ENCODE results near the gene MAL.

MAL gene

DNA sequence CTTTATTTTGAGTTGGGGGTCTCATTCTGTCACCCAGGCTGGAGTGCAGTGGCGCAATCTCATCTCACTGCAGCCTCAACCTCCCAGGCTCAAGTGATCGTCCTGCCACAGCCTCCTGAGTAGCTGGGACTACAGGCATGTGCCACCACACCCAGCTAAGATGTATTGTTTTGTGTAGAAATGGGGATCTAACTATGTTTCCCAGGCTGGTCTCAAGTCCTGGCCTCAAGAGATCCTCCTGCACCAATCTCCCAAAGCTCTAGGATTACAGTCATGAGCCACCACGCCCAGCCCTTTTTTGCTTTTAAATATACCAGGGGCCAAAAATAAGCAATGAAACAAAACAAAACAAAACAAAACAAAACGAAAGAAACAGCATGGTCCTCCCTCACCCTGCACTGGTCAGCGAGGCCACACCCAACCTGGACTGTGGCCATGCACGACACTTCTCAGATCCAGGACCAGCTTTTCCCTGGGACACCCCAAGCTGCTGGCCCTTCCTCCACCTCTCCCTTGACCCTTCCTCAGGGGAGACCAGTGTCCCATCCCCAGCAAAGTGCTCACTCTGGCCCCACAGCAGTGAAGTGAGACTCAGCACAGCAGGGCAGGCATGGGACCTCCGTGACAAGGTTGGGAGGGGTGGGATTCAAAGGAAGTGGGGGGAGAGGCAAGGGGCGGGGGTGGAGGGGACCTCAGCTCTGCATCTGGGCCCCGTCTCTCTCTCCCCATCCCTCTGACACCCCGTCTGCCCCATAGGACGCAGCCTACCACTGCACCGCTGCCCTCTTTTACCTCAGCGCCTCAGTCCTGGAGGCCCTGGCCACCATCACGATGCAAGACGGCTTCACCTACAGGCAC lies 23.5 kb downstream of the MAL start:
- DNase-seq (ENCODE audit: low read depth in 3 of 3) = no peak

DNA sequence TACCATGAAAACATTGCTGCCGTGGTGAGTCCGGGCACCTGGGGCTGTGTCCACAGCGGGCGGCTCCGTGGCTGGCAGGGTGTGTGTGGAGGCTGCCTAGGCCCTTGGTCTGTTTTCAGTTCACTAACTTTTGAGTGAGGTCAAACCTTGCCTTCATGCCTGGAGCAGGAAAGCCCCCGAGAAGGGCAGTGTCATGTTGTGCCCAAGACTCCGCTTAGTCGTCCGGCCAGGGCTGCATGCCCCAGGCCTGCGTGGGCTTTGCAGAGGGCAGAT lies 24.1 kb downstream of the MAL start:
- DNase-seq (ENCODE audit: low read depth in 3 of 3) = no peak

DNA sequence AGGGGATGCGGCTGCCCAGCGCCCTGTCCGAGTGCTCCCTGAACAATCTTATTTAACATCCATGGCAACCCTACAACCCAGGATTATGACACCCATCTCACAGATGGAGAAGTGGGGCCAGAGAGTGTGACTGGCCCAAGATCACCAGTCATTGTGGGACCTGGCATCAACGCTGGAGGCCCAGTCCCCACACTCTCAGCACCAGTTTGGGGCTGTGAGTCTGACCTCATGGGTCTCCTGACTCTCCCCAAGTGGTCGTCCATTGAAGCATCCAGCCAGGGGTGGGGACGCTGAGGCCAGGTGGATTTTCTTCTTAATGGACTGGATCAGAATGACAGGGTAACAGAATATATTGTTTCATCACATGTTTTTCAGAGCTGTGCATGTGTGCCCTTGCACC lies 24.5 kb downstream of the MAL start:
- no peak for DNase-seq (ENCODE audit: low read depth in 3 of 3)

DNA sequence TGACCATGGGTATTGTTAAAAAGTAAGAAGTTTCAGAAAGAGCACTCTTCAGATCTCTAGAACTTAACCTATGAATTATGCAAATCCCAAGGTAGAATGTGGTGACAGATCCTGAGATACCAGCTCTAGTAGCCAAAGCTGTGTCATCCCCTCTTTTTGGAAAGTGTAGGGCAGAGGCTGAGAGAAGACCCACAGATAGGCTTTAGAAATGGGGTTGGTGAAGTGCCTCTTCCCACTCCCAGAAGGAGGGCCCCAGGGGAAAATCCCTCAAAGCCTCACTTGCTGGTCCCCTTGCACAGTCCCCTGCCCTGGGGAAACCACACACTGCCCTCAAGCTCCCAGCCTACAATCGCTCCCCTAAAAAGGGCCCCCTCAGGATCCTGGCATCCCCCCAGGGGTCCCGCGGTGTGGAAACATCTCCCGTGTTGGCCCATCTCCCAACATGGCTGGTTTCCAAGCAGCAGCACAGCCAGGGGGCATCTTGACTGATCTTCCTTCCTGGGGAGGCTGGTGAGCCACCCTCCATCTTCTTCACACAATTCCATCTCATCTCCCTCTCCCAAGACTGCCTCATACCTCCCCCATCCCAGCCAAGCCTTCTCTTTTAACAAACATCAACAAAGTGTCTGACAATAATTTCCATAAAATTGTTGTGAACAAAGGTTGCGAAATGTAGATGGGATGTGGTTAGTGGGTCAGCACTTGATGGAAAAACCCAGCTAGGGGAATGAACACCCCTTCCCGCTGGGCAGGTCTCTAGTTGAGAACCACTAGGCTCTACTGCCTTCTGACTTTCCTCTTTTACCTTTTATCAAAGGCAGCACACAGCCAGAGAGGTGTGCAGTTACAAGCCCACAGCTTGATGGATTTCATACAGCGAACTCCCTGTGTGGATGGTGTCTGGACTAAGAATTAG lies 25.1 kb downstream of the MAL start:
- no peak for DNase-seq (ENCODE audit: low read depth in 3 of 3)

DNA sequence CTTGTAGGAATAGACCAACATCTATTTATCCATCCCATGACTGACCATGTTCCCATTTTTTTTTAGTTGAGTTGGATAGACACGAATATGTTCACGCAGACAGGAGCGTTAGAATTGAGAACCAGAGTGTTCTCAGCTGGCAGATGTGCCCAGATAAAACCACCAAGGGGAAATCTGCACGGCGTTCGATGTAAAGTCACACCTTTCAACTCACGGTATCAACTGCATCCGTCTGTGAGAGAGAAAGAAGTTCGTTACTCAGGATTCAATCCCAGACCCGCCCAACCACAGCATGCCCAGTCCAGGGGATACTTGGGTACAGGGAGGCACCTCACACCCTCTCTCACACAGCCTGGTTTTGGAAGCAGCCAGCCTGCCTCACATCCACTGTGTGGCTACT lies 26.1 kb downstream of the MAL start:
- DNase-seq (ENCODE audit: low read depth in 3 of 3) = no peak

DNA sequence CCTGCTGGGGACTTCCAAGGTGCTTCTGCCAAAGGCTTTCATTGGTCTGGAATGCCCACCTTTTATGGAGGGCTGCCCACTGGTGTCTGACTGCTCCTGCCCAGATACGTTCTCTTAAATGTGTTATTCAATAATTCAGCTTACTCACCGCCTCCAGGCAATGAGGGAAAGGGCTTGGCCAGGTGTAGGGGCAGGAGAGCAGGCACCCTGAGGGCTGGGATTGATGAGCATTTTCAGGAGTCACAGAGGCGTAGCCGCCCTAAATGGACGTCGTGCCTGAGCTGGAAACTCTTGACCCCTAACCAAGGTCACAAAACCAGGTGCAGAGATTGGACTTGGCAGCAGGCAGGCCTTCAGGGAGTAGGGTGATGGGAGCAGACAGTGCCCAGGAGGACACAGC lies 26.8 kb downstream of the MAL start:
- no peak for DNase-seq (ENCODE audit: low read depth in 3 of 3)

DNA sequence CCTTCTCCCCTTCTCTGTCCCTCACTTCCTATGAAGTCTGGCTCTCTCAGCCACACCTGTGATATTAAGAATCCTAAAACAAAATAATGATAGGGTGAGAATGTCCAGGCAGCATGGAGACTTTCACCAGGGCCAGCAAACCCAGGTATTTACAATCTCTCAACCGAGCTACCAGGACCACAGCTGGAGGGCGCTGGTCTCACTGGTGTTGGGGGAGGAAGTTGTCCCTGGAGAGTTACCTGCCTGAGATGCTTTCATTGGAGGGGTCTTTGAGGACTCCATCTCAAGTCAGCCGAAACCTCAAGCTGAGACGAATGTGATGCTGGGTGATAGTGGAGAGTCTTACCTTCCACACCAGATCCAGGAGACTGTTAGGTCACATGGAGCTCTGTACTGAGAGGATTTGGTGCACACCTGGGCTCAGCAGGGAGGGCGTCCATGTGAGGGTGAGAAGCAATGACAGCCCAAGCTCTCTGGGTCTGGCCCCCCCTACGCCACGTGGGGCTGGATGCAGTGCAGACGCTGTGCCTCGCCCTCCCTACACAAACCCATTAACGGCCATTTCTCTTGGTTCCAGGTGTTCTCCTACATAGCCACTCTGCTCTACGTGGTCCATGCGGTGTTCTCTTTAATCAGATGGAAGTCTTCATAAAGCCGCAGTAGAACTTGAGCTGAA lies 27.4 kb downstream of the MAL start:
- no peak for DNase-seq (ENCODE audit: low read depth in 3 of 3)

DNA sequence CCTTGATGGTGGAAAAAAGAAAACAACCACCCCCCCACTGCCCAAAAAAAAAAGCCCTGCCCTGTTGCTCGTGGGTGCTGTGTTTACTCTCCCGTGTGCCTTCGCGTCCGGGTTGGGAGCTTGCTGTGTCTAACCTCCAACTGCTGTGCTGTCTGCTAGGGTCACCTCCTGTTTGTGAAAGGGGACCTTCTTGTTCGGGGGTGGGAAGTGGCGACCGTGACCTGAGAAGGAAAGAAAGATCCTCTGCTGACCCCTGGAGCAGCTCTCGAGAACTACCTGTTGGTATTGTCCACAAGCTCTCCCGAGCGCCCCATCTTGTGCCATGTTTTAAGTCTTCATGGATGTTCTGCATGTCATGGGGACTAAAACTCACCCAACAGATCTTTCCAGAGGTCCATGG lies 28.0 kb downstream of the MAL start:
- no peak for DNase-seq (ENCODE audit: low read depth in 3 of 3)

DNA sequence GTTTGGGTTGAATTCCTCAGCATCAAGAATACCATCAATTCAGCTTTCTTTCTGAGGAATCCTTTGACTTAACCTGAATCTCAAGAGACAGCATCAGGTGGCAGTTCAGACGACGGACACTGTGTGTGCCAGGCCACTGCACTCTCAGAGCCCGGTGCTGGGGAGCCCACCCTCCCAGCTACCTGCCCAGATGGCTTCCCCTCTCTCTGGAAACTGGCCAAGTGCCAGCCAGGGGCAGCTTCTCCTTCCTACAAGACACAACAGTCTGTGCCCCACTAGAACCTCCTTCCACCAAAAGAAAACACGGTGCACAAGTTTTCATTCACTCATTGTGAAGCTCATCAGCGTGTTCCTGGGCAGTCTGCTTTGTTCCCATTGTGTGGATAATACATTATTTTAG lies 28.5 kb downstream of the MAL start:
- DNase-seq (ENCODE audit: low read depth in 3 of 3) = no peak

DNA sequence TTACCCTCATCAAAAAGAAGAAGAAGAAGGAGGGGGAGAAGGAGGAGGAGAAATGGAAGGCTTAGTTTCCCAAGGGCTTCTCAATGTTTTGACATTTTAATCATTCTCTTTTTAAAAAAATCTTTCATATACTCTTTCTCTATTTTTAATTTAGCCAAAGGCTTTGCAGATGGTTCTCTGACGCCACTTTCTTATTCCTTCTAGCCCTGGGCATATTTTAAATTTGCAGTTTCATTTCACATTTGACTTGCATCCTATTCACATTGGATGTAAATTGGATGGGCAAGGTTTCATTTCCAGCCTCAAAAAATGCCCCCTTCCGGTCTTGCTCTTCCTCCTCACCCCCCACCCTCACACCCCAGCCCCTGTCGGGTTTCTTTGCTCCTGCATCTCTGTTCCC lies 29.8 kb downstream of the MAL start:
- no peak for DNase-seq (ENCODE audit: low read depth in 3 of 3)

DNA sequence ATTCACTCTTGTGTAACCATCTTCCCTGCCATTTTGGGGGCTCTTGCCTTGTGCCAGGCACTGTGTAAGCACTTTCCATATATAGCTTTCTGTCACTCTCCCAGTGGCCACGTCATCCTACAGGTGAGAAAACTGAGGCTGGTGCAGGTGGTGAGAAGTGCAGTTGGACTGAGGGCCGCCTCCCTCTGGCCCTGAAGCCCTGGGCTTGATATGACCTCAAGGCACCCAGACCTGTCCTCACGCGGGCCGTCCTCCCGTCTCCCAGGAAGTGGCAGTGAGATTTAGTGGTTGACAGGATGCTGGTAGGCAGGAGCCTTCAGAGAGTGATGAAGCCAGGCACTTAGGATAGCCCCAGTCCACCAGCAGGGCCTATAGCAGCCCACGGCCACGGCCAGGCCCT lies 30.5 kb downstream of the MAL start:
- no peak for DNase-seq (ENCODE audit: low read depth in 3 of 3)

DNA sequence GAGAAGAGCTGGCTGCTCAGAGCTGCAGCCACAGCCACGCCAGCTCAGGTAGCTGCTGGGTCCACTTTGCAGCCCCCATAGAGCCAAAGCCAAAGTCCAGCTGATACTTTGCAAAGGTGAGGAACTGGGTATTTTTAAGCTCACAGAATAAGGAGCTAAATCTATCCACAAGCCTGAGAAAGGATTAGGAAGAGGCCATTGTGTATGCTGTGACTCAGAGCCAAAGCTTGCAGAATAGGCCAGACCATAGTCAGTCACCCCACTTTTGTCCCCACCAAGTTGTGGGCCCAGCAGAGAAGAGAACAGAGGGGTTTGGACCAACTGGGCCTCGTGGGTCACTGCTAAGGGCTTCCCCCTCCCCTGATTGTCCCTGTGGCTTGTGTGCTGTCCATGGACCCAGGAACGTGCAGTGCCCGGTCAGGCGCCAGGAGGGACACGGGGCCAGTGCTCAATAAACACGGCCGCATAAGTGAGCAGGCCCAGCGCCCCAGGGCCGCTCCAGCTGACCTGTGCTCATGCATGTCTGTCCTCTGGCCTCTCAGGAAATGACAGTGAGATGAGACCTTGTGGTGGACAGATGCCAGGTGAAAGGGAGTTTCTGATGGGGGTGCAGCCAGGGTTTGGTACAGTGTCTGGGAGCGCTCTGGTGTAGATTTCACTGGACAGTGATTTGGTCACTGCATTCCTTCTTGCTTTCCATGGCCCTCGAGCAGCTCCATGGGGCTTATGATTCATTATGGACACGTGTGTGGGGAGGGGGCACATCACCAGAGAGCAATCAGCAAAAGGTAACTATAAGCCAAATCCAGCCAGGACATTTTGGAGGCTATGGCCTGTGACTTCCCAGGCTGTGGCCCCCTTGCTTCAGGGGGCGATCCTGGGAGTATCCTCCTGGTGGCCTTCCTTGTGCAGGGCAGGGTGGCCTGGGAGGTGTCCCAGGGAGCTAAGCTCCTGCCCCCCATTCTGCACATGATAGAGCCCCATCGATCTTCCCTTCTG lies 31.3 kb downstream of the MAL start:
- no peak for DNase-seq (ENCODE audit: low read depth in 3 of 3)

DNA sequence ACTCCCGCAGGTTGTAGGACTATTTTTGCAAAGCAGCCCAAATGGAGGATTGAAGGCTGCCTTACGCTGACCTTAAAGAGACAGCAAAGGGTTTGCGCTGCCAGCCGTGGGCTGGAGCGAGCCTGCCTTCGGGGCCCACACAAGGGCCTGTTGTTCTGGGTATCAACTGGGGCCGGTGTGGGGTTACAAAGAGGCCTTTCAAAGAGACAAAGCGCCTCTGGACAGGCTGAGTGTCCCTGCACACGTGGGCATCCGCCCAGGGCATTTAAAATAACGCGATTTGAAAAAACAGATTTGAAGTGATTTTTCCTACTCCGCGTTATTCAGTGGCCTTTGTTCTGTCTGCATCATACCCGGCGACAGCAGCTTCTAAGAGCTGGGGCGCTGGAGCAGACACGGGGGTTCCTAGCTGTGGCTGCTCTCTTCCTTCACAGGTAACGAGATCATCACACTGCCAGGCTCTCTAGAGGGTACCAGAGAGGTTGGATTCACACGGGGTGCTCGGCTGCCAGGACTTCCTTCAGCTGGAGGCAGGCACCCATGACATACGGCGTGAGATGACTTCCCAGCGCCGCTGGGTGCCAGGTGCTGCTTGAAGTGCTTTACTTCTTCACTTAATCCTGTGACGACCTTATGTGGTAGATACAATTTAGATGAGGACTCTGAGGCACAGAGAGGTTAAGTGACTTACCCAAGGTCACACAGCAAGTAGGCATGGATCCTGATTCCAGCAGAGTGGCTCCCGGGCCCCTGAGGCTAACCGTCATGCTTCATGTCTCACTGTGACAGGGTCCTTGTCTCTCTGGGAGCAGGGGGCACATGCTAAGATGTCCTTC lies 32.2 kb downstream of the MAL start:
- DNase-seq (ENCODE audit: low read depth in 3 of 3) = no peak

DNA sequence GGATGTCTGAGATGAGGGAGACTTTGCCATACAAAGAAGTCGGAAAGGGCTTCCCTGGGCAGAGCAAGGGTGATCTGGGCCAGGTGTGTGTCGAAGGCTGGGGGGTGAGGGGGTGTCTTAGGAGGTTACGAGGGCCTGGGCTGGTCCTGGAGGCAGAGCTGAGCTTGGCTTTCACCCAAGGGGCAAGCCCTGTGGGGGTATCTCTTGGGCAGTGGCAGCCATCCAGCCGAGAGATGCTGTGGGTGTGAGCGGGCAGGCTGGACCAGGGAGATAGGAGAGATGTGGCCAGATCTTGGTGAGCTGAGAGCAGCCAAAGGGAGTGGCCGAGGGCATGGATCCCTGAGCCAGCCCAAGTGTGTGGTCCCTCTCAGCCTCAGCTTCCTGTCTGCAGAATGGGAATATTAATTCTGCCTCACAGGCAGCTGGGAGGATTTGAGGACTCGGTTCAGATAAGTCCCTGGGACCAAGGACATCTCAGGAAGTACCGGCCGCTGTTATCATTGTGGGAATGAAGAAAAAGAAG lies 33.0 kb downstream of the MAL start:
- no peak for DNase-seq (ENCODE audit: low read depth in 3 of 3)

DNA sequence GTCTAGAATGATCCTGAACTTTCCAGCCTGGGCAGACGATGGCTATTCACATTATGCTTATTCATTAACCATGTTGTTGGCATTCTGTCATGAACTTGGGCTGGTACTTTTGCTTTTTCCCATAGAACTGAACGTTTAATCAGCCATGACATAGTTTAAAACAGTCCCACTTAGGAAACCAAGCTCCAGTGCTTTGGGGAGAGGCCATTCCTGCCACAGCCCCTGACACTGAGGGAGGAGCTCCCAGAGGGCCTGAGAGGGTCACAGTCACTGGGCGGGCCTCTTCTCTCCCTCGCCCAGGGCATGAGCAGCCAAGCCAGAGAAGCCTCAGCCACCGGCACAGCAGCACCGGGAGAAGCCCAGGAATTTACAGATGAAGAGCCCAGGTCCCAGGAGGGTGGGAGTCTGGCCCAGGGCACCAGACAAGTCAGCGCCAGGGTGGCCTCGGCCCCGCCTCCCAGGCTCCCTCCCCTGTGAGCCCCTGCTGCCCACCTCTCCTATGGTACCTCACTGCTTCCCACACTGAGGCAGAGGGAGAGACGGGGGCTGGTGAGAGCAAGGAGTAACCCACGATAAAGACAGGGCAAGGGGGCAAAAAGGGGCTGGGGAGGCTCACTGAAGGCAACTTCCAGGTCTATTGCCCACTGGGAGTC lies 33.6 kb downstream of the MAL start:
- no peak for DNase-seq (ENCODE audit: low read depth in 3 of 3)

DNA sequence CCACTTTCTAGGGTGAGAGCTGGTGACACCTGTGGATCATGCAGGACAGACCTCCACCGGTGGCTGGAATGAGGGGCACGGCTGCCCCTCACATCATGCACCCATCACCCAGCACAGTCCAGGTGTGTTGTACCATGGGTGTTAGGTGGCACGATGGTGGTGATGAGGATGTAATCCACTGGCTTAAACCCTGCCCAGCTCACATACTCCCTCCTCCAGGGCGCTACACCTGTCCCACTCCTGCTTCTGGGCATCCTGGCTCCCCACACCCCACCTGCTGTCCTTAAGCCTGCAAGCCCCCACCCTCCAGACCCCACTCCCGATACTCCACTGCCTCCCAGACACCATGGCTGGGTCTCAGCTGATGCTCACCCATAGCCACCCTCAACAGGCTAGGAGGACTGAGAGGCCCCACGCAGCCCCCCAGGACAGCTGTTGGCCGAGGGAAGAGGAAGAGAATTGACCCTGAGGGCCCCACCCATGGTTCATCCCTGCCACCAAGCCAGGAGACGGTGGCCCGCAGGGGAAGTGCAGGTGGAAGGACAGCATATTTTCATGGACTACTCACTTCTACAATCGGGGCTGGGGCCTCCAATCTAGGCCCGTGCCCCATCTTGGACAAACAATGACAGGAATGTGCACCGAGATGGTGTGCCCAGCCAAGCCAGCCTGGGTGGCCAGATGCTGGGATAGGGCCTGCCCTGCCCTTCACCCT lies 34.3 kb downstream of the MAL start:
- no peak for DNase-seq (ENCODE audit: low read depth in 3 of 3)

DNA sequence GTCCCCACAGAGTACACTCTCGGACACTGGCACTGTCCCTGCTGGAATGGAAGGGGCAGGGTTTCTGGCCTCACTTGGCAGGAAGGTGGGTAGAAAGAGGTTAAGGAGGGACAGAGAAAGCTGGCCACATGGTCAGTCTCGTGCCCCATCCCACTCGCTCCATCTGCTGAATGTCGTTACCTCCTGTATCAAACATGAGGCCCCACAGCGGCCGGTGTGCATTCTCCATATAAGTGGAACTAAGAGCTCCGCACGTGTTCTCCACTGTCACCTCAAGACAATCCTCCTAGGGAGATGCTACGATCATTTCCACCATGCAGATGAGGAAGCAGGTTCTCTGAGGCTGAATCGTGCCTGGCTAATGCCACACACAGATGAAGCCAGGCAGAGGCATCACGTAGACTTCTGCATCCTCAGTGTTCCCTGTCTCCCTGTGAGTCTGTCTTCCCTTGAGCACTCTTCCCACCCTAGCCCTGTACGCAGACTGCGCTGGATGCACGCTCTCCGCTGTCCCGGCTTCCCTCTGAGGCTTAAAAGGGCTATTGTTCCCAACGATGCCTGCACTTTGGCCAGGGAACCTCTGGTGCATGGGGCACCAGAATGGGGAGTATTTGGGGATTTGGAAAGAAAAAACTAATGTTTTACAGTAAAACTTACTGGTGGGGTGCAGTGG lies 35.1 kb downstream of the MAL start:
- DNase-seq (ENCODE audit: low read depth in 3 of 3) = no peak

DNA sequence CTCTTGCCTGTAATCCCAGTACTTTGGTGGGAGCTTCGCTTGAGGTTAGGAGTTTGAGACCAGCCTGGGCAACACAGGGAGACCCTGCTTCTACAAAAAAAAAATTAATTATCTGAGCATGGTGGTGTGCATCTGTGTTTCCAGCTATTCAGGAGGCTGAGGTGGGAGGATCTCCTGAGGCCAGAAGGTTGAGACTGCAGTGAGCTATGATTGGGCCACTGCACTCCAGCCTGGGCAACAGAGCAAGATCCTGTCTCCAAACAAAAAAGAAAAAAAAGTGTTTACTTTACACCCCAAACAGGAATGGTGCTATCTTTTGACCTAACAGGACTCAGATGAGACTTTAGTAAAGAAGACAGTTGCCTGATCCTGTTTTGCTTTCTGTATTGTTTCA lies 35.6 kb downstream of the MAL start:
- DNase-seq (ENCODE audit: low read depth in 3 of 3) = no peak
